WERI-Rb-1 (cell line): ENCODE data around the gene SLX9.
A peak's percentile ranks its signal among the peaks of the same experiment; 100 is the strongest.

Source experiments
- DNase-seq: peaks from one replicate; pipeline ENCODE4 v3.0.0-alpha.2; 2020
- H3K27ac ChIP-seq: fragments of 250-450 bp; sonication (Bioruptor Pico); 2 replicates; pipeline ENCODE4 v1.5.1; 2020; ENCODE audit warnings: mild to moderate bottlenecking, moderate library complexity
- H3K27me3 ChIP-seq: fragments of 250-450 bp; sonication (Bioruptor Pico); 2 replicates; pipeline ENCODE4 v1.5.1; 2021; ENCODE audit warnings: mild to moderate bottlenecking, low read depth, moderate library complexity; ENCODE audit not compliant: insufficient read depth, severe bottlenecking
- H3K36me3 ChIP-seq: fragments of 250-450 bp; sonication (Bioruptor Pico); 2 replicates; pipeline ENCODE4 v1.5.1; 2020; ENCODE audit warnings: mild to moderate bottlenecking, moderate library complexity
- H3K4me3 ChIP-seq: 2 replicates; pipeline ENCODE4 v1.5.1; 2011; ENCODE audit warnings: low read depth, mild to moderate bottlenecking, control low read depth, low read length
- H3K9me3 ChIP-seq: fragments of 250-450 bp; sonication (Bioruptor Pico); 2 replicates; pipeline ENCODE4 v1.5.1; 2021; ENCODE audit warnings: mild to moderate bottlenecking, moderate library complexity; ENCODE audit not compliant: severe bottlenecking
- CTCF ChIP-seq: IDR thresholded peaks from 2 replicates; pipeline ENCODE4 v1.5.1; 2011; ENCODE audit warnings: low read depth, mild to moderate bottlenecking, control low read depth, inconsistent platforms, low read length

SLX9 gene

GRCh38 chr21:44962403-44962966 lies 22.7 kb downstream of the SLX9 start:
- H3K27me3 ChIP-seq = no peaks in the 10 kb centered on the region
- H3K27ac ChIP-seq = no peak overlapping the region
- DNase-seq = no peak
- no peak overlapping the region for H3K4me3 ChIP-seq
- peaks cover 83% of the 10 kb centered on the region for H3K36me3 ChIP-seq
- no peak for TF ChIP-seq CTCF
- H3K9me3 ChIP-seq = no peaks in the 10 kb centered on the region

GRCh38 chr21:44964381-44964780 lies 24.6 kb downstream of the SLX9 start:
- no peaks in the 10 kb centered on the region for H3K27me3 ChIP-seq
- DNase-seq = no peak
- H3K27ac ChIP-seq = no peak overlapping the region
- peaks cover 87% of the 10 kb centered on the region for H3K36me3 ChIP-seq
- H3K9me3 ChIP-seq = no peaks in the 10 kb centered on the region
- no peak for TF ChIP-seq CTCF
- H3K4me3 ChIP-seq = no peak overlapping the region

GRCh38 chr21:44965251-44966022 lies 25.6 kb downstream of the SLX9 start:
- Histone ChIP-seq H3K9me3 (no peaks in the 10 kb centered on the region), H3K27me3 (no peaks in the 10 kb centered on the region), H3K27ac (peak overlapping the region; percentile 68), H3K36me3 (peaks cover 82% of the 10 kb centered on the region), H3K4me3 (no peak overlapping the region)
- TF ChIP-seq CTCF = no peak
- peak; percentile 73 for DNase-seq

GRCh38 chr21:44966135-44967081 lies 26.6 kb downstream of the SLX9 start:
- no peak for DNase-seq
- no peak for TF ChIP-seq CTCF
- Histone ChIP-seq H3K36me3 (peaks cover 72% of the 10 kb centered on the region), H3K9me3 (no peaks in the 10 kb centered on the region), H3K4me3 (no peak overlapping the region), H3K27me3 (no peaks in the 10 kb centered on the region), H3K27ac (peak overlapping the region; percentile 68)

GRCh38 chr21:44967082-44968047 lies 27.5 kb downstream of the SLX9 start:
- no peak for TF ChIP-seq CTCF
- no peak overlapping the region for H3K4me3 ChIP-seq
- DNase-seq = no peak

More at GRCh38 chr21:44967082-44968047, 27.5 kb downstream of the SLX9 start:
- H3K27me3 ChIP-seq = no peaks in the 10 kb centered on the region
- H3K27ac ChIP-seq = peak overlapping the region; percentile 68
- no peaks in the 10 kb centered on the region for H3K9me3 ChIP-seq
- peaks cover 62% of the 10 kb centered on the region for H3K36me3 ChIP-seq
